Dermis blood vessel endothelial cell (primary cell): ENCODE results near the gene IL17RE. TPM values are rescaled to one million over a fixed set of nuclear protein-coding genes. Genes with fewer than 3 reads are reported as not detected.
A peak's percentile ranks its signal among the peaks of the same experiment; 100 is the strongest.
"Not testable (repeated sequence)": the region's sequence is repeated elsewhere in the genome, so short reads cannot be mapped to it uniquely, and the experiment has no call there.

Experiments used
- DNase-seq: peaks from one replicate; pipeline ENCODE4 v3.0.0; 2010
- total RNA-seq: library from RNA; depleted of rRNA; stranded (reverse); fragments of >200 nt; gene quantifications from 2 replicates; pipeline ENCODE4 v1.2.3, GENCODE V29; 2014

IL17RE gene
- total RNA-seq, 1 donor from 2014 or later = 0.17 TPM

DNA sequence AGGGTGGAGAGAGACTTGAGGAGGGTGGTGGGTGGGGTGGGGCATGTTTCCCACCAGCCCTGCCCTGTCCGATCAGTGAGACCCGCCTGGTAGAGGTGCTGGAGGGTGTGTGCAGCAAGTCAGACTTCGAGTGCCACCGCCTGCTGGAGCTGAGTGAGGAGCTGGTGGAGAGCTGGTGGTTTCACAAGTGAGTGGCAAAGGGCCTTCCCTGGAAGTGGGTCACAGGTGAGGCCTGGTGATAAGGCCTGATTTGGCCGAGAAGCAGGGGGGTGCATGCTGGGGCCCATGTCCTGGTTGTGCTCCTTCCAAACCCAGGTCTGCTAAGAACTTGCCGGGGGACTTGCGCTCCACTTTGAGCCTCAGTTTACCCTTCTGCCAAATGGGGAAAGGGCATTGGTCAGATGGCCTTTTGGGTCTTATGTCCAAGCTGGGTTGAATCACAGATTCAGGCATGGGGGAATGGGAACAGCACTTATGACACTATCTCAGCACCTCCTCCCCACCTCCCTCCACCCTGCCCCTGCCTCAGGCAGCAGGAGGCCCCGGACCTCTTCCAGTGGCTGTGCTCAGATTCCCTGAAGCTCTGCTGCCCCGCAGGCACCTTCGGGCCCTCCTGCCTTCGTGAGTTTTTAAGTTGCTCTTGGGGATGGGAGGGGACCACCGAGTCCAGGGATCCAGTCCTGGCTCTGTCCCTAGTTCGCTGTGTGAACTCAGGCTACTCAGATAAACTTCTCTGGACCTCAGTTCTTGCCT lies 35.0 kb downstream of the IL17RE start:
- DNase-seq = no peak

DNA sequence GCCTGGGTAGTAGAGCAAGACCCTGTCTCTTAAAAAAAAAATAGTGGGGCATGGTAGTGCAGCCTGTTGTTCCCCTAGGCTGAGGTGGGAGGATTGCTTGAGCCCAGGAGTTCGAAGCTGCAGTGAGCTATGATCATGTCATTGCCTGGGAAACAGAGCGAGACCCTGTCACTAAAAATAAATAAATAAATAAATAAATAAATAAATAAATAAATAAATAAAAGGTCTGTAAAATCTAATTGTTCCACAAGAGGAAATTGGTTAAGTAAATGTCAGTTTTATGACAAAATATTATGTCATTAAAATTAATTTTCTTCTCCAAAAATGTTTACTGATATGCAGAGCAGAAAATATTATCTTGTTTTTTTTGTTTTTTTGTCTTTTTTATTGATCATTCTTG lies 36.3 kb downstream of the IL17RE start:
- no peak for DNase-seq

DNA sequence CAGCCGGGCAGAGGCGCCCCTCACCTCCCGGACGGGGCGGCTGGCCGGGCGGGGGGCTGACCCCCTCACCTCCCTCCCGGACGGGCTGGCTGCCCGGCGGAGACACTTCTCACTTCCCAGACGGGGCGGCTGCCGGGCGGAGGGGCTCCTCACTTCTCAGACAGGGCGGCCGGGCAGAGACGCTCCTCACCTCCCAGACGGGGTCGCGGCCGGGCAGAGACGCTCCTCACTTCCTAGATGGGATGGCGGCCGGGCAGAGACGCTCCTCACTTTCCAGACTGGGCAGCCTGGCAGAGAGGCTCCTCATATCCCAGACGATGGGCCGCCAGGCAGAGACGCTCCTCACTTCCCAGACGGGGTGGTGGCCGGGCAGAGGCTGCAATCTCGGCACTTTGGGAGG lies 37.3 kb downstream of the IL17RE start:
- DNase-seq = not testable (repeated sequence)

DNA sequence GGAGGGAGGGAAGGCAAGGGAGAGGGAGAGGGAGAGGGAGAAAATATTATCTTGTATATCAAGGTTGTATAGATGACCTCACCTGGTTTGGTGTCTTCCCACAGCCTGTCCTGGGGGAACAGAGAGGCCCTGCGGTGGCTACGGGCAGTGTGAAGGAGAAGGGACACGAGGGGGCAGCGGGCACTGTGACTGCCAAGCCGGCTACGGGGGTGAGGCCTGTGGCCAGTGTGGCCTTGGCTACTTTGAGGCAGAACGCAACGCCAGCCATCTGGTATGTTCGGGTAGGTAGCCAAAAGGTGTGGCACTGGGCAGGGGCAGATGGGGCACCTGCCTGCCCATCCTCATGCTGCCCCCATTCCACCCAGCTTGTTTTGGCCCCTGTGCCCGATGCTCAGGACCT lies 38.1 kb downstream of the IL17RE start:
- DNase-seq = no peak

DNA sequence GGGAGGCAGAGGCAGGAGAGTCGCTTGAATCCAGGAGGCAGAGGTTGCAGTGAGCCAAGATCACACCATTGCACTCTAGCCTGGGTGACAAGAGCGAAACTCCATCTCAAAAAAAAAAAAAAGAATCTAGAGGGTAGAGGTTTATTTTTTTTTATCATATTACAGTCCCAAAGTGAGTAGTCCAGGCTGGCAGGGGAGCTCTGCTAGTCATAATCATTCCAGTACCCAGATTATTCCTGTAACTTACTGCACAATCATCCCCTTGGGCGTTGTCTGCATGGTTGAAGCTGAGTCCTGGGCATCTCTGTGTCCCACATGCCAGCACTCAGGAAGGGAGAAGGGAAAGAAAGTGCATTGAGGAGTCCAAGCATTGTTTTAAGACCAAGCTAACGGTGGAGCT lies 39.5 kb downstream of the IL17RE start:
- no peak for DNase-seq

DNA sequence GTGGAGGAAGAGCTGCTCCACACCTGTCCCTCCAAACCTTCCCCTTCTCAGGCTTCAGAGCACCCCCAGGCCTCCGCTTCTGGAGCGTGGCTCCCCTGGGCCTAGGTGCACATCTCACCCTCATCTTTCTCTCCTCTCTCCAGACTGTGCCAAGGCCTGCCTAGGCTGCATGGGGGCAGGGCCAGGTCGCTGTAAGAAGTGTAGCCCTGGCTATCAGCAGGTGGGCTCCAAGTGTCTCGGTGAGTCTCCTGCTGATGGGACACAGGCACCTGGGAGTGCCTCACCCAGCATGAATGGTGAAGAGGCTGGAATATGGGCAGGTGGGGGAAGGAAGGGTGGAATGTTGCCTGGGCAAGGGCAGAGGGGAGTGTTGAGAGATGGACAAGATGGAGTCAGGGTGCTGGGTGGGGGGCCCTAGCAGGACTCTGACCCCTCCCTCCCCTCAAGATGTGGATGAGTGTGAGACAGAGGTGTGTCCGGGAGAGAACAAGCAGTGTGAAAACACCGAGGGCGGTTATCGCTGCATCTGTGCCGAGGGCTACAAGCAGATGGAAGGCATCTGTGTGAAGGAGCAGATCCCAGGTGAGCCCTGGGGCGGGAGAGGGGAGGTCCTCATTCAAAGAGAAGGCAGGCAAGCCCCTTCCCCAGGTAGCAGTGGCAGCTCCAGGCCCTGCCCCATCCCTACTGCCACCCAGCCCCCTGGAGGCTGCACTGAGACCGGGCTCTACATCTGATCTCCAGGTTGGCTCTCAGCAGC lies 40.5 kb downstream of the IL17RE start:
- no peak for DNase-seq

DNA sequence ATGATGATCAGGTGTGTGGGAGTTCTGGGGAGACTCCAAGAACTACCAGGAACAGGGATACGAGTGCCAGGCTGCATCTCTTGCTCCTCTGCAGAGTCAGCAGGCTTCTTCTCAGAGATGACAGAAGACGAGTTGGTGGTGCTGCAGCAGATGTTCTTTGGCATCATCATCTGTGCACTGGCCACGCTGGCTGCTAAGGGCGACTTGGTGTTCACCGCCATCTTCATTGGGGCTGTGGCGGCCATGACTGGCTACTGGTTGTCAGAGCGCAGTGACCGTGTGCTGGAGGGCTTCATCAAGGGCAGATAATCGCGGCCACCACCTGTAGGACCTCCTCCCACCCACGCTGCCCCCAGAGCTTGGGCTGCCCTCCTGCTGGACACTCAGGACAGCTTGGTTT lies 41.6 kb downstream of the IL17RE start:
- no peak for DNase-seq

DNA sequence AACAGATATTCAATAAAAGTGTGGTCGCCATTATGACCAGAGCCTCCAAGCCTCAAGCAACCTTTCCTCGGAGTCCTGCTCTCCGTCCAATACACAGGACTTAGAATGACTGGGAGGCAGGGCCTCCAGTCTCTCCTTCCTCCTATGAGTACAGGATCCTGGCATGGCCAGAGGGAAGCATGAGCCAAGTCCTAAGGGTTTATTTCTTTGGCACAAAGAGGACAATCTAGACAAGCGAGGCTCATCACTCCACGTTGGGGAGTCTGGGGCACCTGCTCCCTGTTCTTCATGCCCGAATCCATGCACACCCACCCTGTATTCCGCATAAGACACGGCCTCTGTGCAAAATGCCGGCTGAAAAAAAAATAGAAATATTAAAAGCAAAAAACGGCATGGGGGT lies 42.7 kb downstream of the IL17RE start:
- DNase-seq = no peak

DNA sequence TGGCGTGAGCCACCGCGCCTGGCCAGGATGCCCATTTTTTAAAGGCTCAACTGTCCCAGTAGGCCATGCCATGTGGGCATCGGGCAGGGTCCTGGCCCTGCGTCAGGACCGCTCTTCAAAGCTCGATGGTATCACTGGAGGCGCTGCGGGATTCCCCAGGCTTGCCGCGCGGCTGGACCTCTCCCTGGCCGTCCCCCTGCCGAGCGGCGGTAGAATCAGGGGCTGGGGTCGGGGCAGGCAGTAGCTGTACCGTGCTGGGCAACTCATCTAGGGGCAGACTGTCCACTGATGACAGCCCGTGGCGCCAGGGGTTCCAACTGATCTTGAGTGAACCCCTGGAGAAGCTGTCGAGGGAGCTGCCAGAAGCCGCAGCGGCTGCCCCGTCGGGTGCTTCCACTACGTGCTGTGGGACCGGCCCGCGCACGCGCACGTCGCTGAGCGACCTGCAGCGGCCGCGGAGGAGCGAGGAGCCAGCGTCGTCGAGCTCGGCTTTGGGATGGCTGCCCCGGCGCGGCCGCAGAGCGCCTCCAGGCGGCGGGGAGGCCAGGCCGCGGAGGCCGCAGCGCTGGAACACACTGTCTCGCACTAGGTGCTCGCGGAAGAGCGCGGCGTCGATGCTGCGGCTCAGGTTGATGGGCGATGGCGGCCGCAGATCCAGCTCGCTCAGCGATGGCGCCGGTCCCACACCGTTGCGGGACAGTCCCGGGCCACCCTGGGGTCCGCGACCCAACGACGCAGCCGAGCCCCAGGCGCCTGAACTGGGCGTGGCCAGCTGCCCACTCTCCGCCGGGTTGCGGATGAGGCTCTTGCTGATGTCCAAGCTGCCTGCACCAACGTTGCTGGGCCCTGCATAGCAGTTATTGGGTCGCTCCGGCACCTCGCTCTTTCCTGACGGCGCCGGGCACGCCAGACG lies 43.7 kb downstream of the IL17RE start:
- DNase-seq = peak; percentile 97

DNA sequence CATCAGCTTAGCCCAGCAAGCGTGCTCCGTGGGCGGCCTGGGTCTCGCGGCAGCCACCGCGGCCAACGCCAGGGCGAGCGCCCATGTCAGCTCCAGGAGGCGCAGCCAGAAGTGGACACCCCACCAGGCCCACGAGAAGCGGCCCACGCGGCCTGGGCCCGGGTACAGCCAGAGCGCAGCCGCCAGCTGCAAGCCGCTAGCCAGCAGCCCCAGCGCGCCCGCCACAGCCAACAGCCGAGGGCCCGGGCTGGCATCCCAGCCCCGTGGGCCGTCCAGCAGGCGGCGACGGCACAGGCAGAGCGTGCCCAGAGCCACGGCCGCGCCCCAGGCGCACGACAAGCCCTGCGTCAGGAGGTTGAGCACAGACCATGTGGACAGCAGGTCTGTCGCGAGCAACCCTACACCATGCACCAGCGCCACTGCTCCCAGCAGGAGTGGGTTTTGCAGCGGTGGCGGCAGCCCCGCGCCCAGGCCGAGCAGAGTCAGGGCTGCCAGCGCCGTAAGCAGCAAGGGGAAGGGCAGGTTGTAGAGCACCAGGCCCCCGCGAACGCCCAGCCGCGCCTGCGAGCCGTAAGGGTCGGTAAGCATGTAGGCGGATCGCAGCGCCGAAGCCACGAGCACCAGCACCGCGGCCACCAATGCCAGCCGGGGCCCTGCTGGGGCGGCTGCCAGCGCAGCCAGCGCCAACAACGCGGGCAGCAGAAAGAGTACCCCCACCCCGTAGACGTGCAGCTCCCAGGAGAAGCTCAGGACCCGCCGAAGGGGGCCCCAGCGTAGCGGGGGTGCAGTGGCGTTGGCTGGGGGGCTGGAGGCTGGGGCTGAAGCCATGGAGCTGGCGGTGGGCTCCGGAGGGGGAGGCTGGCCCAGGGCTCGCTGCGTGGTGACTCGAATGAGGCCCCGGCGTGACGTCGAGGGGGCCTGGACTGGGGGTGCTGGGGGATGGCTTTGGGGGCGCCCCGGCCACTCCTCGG lies 44.7 kb downstream of the IL17RE start:
- DNase-seq = peak; percentile 89

DNA sequence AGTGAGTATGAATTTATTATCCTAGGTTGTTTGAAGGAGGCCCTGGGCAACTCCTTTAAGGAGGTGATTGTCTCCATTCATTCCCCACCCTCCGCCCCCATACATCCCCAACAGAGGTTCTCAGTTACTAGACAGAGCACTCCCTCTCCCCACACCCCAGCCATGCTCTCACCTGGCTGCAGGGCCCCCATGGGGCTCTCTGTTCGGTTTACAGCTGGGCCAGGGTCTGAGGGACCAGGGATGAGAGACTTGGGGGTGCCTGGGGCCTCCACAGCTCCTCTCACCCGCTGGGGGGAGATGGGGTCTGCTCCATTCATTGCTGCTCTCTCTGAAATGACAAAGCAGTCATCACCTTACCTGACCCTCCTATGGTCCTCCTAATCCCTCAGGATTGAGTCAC lies 45.9 kb downstream of the IL17RE start:
- no peak for DNase-seq

DNA sequence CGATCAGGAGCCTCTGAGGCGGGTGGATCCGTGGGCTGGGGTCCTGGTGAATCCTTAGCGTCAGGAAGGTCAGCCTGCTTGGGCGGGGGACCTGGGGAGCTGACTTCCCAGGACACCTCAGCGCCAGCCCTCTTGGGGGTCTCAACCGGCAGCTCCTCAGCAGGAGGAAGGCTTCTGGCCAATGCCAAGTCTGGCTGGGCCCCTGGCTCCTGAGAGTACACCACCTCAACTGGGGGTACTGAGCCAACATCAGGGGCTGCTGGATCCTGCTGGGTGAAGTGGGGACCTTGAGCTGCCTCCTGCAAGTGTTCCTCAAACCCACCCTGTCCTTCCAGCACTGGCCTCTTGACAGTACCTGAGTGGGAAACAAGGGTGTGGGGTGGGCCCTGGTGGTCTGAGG lies 46.5 kb downstream of the IL17RE start:
- DNase-seq = no peak

DNA sequence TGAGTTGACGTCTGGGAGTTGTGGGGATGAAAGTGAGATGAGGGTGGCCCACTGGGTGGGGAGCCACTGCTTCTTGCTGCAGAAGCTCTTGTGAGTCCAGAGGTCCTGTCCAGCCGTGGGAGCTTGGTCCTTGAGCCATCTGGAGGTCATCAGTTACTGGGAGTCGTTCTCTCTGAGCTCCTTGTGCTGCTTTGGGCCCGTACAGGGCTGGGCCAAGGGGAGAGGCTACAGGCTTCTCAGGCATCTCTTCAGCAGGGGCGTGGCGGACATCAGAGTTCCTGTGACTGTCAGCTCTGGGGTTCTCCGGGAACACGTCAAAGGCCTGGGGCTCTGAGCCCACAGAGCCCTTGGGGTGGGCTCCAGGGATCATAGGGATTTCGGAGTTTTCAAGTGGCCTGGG lies 47.0 kb downstream of the IL17RE start:
- DNase-seq = no peak

DNA sequence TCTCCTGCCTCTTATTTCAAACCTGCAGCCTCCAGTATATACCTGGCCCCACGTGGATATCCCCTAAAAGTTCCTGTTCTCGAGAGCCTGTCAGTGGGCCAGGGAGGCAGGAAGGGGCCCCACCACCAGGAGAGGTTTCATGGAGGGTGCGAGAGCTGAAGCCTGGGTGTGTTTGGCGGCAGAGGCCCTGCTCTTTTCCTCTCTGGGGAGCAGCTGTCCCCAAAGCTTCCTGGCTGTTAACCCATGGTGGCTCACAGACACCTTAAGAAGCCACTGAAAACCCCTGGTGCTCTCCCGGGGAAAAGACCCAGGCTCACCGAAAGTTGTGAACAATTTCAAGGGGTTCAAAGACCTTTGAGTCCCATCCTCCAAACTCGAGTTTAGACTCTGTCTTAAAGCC lies 48.5 kb downstream of the IL17RE start:
- no peak for DNase-seq

DNA sequence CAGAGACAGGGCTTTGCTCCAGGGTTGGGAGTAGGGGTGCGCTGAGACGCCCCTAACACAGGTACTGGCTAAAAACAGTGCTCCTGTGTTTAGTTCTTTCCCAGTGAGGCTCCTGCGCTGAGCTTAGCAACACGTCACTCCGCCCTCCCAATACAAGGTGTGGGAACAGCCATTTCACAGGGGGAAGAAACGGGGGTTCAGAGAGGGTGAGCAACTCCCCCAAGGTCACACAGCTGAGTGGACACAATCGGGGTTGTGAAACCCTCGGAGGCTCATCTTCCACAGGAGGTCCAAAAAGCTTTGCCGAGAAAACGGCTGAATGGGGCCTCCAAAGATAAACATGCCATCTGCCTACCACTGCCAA lies 48.9 kb downstream of the IL17RE start:
- DNase-seq = no peak

DNA sequence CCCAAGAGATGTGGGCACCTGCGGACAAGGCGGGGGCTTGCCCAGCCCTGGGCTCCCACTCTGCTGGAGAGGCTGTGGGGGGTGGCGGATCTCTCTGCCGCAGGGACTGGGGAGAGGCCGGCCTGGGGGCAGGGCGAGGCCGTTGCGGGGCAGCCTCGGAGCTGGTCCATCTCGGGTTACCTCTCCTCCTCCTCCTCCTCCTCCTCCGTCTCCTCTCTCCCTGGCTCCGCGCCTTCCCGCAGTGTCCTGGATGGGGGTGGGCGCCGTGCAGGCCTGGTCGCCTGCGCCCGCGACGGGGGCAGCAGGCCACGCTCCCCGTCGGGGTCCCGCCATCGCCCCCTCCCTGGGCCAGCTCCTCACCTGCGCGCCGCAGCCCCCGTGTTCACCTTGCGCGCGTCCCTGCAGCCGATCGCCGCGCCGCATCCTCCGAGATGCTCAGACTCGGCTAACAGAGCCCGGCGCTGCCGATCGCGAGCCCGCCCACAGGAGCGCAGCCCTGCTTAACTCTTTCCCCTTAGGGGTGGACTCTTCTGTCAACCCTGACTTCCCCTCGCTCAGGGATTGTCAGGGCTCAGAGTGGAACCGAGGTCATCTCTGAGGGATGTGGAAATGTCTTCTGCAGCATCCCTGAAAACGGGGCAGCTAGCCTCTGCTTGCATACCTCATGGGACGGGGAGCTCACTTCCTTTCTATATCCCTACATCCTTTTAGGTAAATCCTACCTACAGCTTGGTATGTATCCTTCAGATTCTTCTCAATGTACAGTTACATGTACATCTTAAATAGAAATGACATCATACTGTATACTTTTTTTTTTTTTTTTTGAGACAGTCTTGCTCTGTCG lies 49.5 kb downstream of the IL17RE start, which contains the start of gene PRRT3:
TSS of gene PRRT3 (minus strand) at position 447 of the 844 bp plus-strand sequence. CDS start 2,293 bp downstream, outside the sequence.
- DNase-seq = peak; percentile 53

DNA sequence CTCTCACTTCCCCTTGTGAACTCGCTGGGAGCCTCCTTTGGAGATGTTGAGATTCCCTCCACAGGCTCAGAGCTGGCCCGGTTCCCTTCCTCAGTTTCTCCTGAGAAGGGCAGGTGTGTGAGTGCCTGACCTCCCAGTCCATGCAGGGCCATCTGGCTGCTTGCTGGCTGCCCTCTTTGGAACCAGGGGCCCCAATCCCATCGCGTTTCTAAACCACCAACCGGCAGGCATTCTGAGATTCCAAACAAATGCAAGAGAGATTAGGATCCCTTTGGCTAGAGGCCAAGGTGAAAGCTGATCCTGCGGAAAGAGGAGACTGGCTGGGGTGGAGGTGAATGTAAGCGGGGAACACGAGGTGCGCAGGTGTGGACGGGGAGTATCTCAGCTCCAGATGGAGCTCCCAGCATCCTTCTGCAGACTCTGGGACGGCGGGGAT lies 52.4 kb downstream of the IL17RE start:
- no peak for DNase-seq

DNA sequence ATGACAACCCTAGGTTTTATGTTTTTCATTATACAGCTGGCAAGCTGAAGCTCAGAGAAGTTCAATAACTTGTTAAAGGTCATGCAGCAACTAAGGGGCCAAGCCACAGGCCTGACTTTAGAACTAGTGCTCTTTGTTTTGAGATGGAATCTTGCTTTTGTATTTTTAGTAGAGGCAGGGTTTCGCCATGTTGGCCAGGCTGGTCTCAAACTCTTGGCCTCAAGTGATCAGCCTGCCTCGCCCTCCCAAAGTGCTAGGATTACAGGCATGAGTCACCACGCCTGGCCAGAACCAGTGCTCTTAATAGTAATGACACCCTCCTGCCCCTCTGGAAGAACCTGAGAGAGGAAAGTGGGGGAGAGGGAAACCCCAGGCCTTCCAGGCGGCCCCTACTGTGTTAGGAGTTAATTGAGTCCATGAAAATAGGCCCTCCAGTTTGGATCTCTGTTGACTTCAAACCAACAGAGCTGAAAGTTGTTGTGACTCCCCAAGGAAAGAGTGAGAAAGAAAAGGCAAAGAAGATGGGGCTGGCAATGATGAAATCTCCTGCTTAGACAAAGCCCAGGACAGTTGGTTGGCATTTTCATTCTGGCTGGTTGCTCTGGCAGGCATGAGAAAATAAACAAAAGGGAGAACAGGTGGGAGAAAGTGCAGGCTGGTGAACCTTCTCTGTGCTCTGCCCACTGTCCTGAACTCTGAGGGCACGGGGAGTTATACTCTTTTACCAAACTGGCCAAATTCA lies 53.1 kb downstream of the IL17RE start:
- no peak for DNase-seq

DNA sequence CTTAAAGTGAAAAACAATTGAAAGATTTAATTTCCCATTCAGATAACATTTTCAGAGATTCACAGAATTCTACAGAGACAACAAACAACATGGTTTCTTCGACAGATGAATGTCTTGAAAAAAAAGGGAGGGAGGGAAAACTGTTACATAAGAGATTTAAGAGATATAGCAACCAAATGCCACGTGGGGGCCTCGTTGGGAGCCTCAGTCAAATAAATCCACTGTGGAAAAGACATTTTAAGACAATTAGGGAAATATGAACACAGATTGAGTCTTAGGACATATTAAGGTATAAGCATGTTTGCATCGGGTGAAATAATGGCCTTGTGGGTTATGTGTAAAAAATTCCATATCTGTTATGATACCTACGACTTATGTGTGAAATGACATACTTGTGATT lies 54.6 kb downstream of the IL17RE start:
- DNase-seq = peak; percentile 53

DNA sequence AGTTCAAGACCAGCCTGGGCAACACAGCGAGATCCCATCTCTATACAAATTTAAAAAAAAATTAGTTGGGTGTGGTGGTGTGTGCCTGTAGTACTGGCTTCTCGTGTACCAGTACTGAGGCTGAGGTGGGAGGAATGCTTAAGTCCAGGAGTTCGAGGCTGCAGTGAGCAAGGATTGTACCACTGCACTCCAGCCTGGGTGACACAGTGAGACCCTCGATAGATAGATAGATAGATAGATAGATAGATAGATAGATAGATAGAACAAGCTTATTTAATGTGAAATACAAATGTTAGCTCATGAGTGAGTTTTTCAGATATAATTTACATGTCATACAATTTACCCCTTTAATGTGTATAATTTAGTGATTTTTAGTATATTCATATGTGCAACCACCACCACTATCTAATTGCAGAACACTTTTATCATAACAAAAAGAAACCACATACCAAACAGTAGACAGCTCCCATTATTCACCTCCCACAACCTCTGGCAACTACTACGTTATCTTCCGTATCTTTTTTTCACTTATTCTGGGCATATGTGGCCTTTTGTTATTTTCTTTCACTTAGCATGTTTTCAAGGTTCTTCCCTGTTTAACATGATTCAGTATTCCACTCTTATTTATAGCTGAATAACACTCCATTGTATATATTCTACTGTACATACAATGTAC lies 62.7 kb downstream of the IL17RE start:
- DNase-seq = no peak
